WERI-Rb-1 (cell line): Measurements from ENCODE around the gene NELFCD.

ENCODE experiments used
- DNase-seq: peaks from one replicate; pipeline ENCODE4 v3.0.0-alpha.2; 2020
- H3K27ac ChIP-seq: fragments of 250-450 bp; sonication (Bioruptor Pico); 2 replicates; pipeline ENCODE4 v1.5.1; 2020; ENCODE audit warnings: mild to moderate bottlenecking, moderate library complexity
- H3K27me3 ChIP-seq: fragments of 250-450 bp; sonication (Bioruptor Pico); 2 replicates; pipeline ENCODE4 v1.5.1; 2021; ENCODE audit warnings: mild to moderate bottlenecking, low read depth, moderate library complexity; ENCODE audit not compliant: insufficient read depth, severe bottlenecking
- H3K36me3 ChIP-seq: fragments of 250-450 bp; sonication (Bioruptor Pico); 2 replicates; pipeline ENCODE4 v1.5.1; 2020; ENCODE audit warnings: mild to moderate bottlenecking, moderate library complexity
- H3K4me3 ChIP-seq: 2 replicates; pipeline ENCODE4 v1.5.1; 2011; ENCODE audit warnings: low read depth, mild to moderate bottlenecking, control low read depth, low read length
- H3K9me3 ChIP-seq: fragments of 250-450 bp; sonication (Bioruptor Pico); 2 replicates; pipeline ENCODE4 v1.5.1; 2021; ENCODE audit warnings: mild to moderate bottlenecking, moderate library complexity; ENCODE audit not compliant: severe bottlenecking
- TF ChIP-seq, protein P1 (sequence below): IDR thresholded peaks from 2 replicates; pipeline ENCODE4 v1.5.1; 2011; ENCODE audit warnings: low read depth, mild to moderate bottlenecking, control low read depth, inconsistent platforms, low read length

Gene NELFCD, protein sequence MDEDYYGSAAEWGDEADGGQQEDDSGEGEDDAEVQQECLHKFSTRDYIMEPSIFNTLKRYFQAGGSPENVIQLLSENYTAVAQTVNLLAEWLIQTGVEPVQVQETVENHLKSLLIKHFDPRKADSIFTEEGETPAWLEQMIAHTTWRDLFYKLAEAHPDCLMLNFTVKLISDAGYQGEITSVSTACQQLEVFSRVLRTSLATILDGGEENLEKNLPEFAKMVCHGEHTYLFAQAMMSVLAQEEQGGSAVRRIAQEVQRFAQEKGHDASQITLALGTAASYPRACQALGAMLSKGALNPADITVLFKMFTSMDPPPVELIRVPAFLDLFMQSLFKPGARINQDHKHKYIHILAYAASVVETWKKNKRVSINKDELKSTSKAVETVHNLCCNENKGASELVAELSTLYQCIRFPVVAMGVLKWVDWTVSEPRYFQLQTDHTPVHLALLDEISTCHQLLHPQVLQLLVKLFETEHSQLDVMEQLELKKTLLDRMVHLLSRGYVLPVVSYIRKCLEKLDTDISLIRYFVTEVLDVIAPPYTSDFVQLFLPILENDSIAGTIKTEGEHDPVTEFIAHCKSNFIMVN

DNA sequence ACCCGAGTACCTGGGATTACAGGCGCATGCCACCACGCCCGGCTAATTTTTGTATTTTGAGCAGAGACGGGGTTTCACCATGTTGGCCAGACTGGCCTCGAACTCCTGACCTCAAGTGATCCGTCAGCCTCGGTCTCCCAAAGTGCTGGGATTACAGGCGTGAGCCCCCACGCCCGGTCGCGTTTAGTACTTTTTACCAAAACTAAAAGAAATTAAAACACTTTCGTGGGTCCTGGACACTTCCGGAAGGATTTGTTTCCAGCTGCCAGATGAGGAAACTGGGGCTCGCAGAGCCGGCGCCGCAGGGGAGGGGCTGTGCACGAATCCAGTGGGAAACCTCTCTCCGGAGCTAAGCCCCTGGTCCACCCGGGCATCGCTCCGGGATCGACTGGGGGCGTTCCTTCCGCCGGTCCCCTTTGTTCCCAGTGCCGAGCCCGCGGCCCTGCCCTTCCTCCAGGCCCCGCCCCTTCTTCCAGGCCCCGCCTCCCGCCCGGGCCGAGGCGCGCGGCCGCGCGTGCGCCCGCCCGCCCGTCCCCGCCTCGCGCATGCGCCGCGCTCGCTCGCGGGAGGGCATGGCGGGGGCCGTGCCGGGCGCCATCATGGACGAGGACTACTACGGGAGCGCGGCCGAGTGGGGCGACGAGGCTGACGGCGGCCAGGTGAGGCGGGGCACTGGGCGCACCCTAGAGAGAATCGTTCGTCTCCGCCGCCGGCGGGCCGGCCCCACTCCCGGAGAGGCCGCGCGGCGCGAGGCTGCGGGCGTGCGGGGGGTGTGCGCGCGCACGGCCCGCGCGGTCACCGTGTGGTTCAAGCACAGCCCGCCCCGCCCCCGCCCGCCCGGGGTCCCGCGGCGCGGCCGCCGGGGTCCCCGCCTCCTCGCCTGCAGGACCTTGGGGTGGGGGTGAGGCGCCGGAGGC, at the start of gene NELFCD:
TSS of gene NELFCD (plus strand) at position 546 of the 917 bp plus-strand sequence. CDS start at position 600, 54 bp downstream.
- TF ChIP-seq, protein P1, sequence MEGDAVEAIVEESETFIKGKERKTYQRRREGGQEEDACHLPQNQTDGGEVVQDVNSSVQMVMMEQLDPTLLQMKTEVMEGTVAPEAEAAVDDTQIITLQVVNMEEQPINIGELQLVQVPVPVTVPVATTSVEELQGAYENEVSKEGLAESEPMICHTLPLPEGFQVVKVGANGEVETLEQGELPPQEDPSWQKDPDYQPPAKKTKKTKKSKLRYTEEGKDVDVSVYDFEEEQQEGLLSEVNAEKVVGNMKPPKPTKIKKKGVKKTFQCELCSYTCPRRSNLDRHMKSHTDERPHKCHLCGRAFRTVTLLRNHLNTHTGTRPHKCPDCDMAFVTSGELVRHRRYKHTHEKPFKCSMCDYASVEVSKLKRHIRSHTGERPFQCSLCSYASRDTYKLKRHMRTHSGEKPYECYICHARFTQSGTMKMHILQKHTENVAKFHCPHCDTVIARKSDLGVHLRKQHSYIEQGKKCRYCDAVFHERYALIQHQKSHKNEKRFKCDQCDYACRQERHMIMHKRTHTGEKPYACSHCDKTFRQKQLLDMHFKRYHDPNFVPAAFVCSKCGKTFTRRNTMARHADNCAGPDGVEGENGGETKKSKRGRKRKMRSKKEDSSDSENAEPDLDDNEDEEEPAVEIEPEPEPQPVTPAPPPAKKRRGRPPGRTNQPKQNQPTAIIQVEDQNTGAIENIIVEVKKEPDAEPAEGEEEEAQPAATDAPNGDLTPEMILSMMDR = no peak
- Histone ChIP-seq H3K27ac (peak within 1 kb of the TSS; percentile 96), H3K4me3 (peak within 1 kb of the TSS; percentile 81), H3K36me3 (peaks cover 9% of the 10 kb centered on the region), H3K27me3 (no peaks in the 10 kb centered on the region), H3K9me3 (peaks cover 9% of the 10 kb centered on the region)
- peak; percentile 88 for DNase-seq

DNA sequence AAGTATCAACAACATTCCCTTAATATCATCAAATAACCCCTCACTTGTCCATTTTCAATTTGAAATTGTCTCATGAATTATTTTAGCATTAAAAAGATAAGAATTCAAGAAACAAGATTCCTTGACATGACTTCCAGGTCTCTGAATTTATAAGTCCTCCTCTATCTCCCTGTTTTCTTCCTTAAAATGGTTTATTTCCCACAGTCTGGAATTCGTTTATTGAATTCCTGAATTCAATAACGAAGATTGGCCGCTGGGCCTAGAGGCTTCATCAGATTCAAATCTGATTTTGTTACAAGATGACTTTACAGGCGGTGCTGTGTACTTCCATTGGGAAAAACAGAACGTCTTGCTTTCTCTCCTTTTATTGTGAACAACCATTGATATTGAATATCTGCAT, 48.9 kb upstream of the NELFCD start:
- no peaks in the 10 kb centered on the region for H3K36me3 ChIP-seq
- H3K27ac ChIP-seq = no peak overlapping the region
- no peak for DNase-seq
- H3K9me3 ChIP-seq = peaks cover 7% of the 10 kb centered on the region
- H3K27me3 ChIP-seq = no peaks in the 10 kb centered on the region
- TF ChIP-seq, protein P1 = no peak
- no peak overlapping the region for H3K4me3 ChIP-seq

DNA sequence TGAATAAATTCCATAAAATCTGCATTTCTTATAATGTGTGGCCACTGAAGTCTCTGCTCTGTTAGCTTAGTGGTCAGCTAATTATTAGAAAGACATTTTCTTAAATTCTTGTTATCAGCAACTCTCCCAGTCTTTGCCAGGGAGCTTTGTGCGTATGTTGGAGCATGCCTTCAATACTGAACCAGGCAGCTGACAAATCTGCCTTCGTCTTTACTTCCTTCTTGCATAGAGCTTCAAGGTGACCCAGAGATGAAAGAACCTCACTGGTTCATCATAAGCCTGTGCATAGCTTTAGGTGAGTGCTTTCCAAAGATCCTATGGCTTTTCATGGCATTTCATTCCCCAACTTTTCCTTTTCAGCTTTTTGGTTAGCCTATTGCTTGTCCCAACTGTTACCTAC, 43.0 kb upstream of the NELFCD start:
- no peak overlapping the region for H3K4me3 ChIP-seq
- no peak overlapping the region for H3K27ac ChIP-seq
- no peaks in the 10 kb centered on the region for H3K36me3 ChIP-seq
- no peak for DNase-seq
- no peaks in the 10 kb centered on the region for H3K27me3 ChIP-seq
- H3K9me3 ChIP-seq = peaks cover 7% of the 10 kb centered on the region
- TF ChIP-seq, protein P1 = no peak

DNA sequence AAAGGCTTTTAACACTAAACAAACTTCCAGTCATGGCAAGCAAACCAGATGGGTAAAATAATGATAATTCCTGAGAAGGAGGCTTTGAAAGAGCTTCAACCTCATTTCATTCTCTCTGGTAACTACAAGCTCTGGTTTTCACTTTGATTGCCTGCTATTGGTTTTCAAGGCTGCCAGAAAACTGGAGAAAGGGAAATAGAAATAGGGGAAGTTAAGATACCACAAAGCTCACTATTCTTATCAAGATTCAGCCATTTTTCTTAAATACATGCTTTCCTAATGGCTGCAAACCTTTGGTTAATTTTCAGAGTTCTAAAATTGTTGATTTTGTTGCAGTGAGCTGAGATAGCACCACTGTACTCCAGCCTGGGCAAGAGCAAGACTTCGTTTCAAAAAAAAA, 42.5 kb upstream of the NELFCD start:
- no peaks in the 10 kb centered on the region for H3K36me3 ChIP-seq
- no peak overlapping the region for H3K27ac ChIP-seq
- TF ChIP-seq, protein P1 = no peak
- DNase-seq = no peak
- peaks cover 7% of the 10 kb centered on the region for H3K9me3 ChIP-seq
- no peak overlapping the region for H3K4me3 ChIP-seq
- H3K27me3 ChIP-seq = no peaks in the 10 kb centered on the region

DNA sequence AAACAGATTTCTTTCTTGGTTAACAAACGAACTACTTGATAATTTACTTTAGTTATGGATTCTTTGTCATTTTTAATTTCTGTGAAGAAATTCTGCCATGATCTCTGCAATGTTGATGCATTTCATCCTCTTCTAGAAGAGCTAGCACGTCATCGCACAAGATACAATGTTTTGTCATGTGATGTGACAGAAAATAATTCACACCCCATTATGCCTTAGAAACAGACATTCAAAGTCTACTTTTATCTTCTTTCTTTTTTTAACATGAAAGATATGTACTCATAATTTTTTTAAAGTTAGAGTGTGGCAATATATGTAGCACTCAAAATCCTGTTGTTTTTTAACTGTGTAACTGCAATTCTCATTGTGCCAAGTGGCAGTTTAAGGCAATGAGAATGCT, 39.6 kb upstream of the NELFCD start:
- no peak overlapping the region for H3K4me3 ChIP-seq
- TF ChIP-seq, protein P1 = no peak
- no peak overlapping the region for H3K27ac ChIP-seq
- DNase-seq = no peak
- no peaks in the 10 kb centered on the region for H3K27me3 ChIP-seq
- H3K9me3 ChIP-seq = peaks cover 4% of the 10 kb centered on the region
- no peaks in the 10 kb centered on the region for H3K36me3 ChIP-seq
